HG03060 (cell line): ENCODE data around the gene MRPS12.
"Not testable (repeated sequence)": the region's sequence is repeated elsewhere in the genome, so short reads cannot be mapped to it uniquely, and the experiment has no call there.

Experiments used
- ATAC-seq: cut with Tn5 transposase; IDR thresholded peaks from one replicate; pipeline ENCODE4 v1.9.1; 2021; ENCODE audit warnings: low read depth, moderate number of reproducible peaks; ENCODE audit not compliant: unreplicated experiment

MRPS12 gene

DNA sequence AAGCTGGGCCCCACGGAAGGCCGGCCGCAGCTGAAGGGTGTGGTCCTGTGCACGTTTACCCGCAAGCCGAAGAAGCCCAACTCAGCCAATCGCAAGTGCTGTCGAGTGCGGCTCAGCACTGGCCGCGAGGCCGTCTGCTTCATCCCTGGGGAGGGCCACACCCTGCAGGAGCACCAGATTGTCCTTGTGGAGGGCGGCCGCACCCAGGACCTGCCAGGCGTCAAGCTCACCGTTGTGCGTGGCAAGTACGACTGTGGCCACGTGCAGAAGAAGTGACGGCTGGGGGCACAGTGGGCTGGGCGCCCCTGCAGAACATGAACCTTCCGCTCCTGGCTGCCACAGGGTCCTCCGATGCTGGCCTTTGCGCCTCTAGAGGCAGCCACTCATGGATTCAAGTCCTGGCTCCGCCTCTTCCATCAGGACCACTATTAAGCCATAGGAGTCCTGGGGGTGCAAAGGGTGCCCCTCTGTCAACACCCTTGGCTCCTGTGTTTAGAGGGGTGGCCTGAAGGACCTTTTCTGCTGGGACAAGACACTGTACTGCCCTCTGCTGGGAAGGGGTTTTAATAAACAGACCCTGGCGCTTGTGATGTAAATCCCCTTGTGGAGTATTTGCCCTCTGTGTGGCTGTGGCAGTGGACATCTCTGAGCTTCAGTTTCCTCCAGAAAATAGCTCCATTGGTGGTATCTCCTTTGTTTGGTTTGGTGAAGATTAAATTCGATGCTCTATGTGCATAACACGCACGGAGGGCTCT lies 1.9 kb downstream of the MRPS12 start:
- no peak for ATAC-seq

DNA sequence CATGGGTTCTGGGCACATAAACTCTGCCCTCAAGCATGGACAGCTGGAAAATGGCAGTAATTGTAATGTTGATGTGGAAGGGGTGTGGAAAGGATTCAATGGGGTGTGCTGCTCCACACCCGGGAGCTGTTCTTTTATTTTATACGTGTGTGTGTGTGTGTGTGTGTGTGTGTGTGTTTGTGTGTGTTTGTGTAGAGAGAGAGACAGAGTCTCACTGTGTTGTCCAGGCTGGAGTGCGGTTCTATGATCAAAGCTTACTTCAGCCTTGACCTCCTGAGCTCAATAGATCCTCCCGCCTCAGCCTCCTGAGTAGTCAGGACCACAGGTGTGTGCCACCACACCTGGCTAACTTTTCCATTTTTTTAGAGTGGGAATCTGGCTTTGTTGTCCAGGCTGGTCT lies 2.8 kb downstream of the MRPS12 start:
- no peak for ATAC-seq

DNA sequence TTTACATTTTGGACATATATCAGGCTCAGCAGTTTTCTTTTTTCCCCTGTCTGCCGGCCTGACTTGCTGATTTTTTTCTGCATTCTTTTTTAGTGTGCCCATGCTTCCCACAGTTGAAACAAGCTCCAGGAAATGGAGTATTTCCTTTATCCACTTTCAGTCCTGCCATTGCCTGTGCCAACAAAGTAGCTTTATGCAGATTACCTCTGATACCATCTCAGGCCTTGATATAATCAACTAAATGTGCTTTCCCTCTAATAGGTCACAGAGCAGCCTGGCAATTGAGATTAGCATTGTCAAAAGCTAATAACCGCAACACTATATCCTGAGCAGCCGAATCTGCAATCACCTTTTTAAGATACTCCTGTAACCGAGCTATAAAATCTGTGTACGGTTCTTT lies 9.2 kb downstream of the MRPS12 start:
- ATAC-seq, result no peak

DNA sequence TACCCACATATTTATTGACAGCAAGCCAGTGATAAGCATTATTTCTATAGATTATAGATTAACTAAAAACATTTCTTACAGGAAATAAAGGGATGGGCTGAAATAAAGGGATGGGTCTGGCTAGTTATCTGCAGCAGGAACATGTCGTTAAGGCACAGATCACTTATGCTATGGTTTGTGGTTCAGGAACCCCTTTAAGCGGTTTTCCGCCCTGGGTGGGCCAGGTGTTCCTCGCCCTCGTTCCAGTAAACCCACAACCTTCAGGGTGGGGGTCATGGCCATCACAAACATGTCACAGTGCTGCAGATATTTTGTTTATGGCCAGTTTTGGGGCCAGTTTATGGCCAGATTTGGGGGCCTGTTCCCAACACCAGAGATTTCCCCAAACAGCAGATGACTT lies 10.7 kb downstream of the MRPS12 start:
- ATAC-seq, result not testable (repeated sequence)

DNA sequence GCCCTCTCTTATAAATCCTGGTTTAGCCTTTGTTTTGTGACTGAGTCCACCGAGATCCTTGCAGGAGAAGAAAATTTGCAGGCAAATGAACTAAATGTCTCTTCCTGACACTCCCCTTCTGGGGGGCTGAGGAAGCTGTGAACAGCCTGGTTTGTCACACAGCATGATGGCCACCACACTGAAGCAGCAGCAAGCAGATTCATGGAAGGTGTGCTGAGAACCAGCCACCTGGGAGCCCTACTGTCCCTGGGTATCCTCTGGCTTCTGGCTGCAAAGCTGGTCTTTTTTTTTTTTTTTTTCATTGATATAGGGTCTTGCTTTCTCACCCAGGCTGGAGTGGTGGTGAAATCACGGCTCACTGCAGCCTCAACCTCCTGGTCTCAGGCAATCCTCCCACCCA lies 11.2 kb downstream of the MRPS12 start:
- ATAC-seq, result no peak

DNA sequence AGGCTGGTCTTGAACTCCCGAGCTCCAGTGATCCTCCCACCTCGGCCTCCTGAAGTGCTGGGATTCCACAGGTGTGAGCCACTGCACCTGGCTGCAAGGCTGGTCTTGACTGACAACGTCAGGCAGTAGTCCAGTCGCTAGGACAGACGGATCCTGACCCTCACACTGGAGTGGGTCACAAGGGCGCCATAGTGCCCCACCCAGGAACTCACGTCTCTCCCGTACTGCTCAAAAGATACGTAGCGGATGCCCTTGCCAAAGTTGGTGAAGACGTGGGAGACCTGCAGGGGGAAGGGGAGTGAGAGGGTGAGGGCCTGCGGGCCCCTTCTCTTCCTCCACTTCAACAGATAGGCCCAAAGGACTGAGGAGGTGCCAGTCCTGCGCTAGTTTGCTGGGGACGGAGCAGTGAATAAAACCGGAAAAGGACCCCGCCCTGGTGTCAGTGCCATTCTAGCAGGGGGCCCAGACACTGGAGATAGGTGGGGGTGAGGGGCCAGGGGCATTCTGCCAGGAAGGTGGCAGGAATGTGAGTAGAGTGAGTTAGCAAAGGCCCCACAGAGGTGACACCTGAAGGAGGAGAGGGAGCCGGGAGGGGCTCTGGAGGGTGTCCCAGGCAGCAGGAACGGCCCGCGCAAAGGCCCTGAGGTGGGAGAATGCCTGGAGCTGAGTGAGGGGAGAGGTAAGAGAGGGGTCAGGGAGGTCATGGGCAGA lies 11.9 kb downstream of the MRPS12 start:
- ATAC-seq, result no peak

DNA sequence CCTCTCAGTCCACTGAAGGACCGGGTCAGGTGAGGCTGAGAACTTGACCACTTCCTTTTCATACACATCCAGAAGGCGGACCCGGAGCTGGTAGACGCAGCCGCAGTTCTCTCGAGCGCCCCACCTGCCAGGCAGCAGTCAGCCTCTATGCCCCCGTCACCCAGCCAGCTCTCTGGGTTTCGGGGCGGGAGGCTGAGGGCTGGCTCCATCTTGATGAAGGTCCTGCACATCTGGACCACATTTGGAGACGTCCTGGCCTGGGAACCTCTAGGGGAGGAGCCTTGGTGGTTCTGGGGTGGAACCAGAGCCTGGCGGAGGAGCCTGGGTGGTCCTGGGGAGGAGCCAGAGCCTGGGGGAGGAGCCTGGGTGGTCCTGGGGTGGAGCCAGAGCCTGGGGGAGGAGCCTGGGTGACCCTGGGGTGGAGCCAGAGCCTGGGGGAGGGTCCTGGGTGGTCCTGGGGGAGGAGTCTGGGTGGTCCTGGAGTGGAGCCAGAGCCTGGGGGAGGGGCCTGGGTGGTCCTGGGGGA lies 14.3 kb downstream of the MRPS12 start:
- ATAC-seq, result no peak

DNA sequence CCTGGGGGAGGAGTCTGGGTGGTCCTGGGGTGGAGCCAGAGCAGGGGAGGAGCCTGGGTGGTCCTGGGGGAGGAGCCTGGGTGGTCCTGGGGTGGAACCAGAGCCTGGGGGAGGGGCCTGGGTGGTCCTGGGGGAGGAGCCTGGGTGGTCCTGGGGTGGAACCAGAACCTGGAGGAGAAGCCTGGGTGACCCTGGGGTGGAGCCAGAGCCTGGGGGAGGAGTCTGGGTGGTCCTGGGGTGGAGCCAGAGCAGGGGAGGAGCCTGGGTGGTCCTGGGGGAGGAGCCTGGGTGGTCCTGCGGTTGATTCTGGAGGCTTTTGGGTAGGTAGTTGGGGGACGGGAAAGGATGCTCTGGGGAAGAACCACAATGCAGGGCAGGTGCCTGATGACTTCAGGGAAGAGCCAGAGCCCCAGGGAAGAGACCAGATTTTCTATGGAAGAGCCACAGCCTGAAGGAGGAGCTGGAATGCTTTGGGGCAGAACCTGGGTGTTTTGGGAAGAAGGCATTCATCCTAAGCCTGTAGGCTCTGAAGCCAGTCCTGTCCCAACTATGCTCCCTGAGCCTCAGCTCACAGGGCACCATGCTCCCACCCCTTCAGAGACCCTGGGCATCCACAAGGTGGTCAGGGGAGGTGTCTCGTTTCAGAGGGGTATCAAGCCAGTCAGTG lies 15.0 kb downstream of the MRPS12 start:
- no peak for ATAC-seq

DNA sequence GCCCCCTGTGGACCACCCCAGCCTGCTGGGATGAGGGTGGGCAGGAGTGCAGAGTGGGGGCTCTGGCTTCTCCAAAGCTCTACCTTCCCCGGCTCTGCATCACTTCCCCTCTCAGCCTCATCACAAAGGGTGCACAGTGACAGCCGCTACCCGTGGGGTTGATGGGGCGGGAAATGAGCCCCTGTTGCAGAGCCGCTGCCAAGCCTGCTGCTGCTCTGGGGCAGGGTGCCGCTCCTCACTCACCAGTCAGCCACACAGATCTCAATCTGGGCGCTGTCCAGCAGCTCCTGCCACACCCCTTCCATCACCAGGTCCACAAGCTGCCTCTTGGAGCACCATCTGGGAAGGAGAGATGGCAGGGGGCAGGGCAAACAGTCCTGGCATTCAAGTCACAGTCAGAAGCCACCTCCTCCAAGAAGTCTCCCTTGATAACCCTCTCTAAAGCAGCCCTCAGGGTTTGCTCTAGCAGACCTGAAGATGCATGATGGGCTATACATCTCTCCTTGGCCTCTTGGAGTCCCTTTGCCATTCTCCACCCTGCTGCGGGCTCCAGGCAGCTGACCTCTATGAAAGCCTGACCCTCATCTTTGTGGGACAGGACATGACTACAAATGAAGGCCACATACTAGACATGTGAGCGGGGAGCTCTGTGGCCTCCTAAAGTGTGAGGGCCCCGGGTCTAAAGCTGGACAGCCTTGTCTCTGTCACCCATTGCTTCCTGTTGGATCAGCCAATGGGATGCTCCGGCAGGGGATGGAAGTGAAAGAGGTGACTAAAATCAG lies 15.7 kb downstream of the MRPS12 start:
- ATAC-seq, result no peak

DNA sequence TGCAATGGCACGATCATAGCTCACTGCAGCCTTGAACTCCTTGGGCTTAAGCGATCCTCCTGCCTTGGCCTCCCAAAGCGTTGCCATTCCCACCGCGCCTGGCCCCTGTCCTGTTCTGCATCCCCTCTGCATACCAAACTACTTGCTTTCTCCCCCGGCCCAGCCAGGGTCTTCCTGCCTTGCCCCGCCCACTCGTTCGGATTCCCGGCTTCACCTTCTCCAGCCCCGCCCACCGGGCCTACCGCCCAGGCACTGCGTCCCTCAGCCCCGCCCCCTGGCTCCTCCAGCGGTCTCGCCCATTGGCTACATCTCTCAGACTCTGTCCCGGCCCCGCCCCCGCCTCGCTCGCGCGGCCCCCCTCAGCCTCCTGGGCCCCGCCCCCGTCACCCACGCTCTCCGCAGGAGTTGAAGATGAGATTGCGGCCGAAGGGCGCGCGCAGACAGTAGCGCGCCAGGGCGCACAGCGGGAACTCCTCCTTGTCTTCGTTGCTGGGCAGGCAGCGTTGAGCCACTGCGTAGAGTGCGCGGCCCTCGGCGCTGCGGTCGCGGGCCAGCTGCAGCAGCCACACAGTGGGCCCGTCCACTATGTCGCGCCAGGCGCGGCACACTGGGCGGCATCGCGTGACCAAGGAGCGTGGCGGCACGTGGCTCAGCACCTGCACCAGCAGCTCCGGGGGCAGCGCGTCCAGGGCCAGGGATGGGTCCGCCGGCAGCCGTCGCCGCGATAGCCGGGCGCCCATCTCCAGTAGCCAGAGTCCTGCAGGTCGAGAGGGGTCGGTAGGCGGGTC lies 19.0 kb downstream of the MRPS12 start:
- ATAC-seq, result no peak

DNA sequence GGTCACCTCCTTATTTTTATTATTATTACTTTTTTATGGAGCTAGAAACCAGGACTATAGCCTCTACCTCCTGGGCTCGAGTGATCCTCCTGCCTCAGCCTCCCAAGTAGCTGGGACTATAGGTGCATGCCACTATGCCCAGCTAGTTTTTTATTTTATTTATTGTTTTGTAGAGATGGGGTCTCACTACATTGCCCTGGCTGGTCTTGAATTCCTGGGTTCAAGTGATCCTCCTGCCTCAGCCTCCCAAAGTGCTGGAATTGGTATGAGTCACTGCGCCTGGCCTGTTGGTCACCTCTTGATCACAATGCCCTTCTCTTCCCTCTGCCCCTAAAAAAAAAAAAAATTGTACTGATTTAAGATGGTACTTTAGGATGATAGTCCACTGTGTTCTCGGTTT lies 20.4 kb downstream of the MRPS12 start:
- ATAC-seq, result no peak

DNA sequence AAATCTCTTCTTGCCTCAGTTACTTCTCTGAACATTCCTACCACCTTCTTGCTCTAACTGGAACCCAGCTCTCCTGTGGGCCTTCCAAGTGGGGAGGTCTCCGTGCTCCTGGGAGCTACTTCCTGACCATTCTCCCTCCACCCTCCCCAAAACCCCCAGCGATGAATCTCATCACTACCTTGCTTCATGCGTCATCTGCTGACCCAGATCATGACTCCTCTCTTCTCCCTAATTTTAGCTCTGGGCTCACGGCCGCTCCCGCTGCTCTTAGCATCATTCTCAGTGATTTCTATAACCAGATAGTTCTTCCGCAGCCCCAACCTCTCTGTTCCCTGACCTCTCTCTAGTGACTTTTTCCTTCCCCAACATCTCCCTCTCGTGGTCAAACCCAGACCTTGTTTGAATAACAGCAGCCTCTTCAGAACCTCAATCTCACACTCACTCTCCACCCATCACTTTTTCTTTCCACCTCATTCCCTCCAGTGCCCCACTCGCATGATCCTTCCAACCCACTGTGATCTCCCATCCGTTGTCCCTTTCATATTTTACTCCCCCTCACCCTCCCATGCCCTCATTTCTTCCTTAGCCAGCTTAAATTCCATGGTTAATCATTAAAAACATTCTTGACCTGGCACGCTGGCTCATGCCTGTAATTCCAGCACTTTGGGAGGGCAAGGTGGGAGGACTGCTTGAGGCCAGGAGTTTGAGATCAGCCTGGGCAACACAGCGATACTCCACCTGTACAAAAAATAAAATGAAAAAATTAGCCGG lies 21.8 kb downstream of the MRPS12 start:
- ATAC-seq, result no peak

DNA sequence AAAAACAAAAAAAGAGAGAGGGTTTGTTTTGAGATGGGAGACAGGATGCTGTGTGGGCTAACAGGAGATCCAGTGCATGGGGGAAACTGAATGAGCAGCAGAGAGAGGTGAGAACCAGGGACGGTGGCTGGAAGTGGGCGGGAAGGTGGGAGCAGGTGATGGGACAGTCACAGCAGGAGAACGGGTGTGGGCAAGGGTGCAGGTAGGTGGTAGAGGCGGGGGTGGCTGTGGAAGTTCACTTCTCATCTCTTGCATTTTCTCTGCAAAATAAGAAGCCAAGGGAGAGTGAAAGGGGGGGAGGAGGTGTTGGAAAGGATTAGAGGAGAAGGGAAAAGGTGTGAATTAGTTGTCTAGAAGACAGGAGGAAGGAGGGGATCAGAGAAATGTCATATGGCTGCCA lies 22.9 kb downstream of the MRPS12 start:
- no peak for ATAC-seq

DNA sequence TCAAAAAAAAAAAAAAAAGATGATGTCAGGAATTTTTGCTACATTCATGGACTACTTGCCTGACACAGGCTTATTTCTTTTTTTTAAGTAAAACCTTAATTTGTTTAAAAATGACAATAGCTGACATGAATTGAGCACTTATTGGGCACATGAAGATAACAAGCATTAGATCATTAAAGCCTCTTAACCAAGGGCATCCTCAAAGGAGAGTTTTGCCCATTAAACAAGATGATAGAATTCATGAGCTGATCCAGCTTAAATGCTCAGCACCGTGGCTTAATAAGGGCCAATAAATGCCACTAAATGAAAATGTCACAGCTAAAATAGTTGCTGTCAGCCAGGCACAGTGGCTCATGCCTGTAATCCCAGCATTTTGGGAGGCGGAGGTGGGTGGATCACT lies 25.5 kb downstream of the MRPS12 start:
- ATAC-seq, result no peak

DNA sequence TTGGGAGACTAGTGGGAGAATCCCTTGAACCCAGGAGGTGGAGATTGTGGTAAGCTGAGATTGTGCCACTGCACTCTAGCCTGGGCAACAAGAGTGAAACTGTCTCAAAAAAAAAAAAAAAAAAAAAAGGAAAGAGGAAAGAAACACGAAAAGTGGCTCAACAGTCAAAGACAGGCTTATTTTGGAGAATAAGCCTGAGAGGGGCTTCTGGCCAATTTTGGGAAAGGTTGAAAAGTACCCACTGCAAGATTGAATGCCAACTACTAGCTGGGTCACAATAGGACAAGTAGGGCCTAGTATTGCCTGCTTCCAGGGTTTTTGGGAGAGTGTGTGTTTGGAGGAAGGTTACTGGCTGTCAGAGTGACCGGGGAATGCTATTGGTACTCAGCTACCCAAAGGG lies 27.6 kb downstream of the MRPS12 start:
- ATAC-seq, result no peak

DNA sequence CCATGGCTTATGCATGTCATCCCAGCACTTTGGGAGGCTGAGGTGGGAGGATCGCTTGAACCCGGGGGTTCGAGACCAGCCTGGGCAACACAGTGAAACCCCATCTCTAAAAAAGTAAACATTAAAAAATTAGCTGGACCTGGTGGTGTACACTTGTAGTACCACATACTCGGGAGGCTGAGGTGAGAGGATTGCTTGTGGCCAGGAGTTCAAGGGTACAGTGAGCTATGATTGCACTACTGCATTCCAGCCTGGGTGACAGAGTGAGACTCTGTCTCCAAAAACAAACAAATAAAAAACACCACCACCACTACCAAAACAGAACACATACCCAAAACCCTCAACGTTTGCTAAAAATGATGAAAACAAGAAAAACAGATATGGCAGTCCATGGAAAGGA lies 28.9 kb downstream of the MRPS12 start:
- ATAC-seq, result no peak

DNA sequence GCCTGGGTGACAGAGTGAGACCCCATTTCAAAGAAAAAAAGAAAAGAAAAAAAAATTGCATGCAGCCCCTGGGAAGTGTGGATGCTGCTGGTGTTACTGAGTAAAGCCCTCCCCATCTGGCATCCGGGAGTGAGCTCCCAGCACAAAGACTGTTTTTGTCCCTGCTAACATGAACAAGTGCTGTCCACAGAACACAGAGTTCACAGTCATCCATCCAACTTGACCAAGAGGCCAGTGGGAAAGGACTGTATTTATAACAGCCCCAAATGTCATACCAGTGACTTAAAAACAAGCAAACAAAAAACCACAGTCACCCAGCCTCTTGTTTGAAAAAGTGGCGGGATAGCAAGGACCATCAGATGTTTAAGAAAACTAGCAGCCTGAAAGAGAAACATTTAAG lies 34.0 kb downstream of the MRPS12 start:
- no peak for ATAC-seq

DNA sequence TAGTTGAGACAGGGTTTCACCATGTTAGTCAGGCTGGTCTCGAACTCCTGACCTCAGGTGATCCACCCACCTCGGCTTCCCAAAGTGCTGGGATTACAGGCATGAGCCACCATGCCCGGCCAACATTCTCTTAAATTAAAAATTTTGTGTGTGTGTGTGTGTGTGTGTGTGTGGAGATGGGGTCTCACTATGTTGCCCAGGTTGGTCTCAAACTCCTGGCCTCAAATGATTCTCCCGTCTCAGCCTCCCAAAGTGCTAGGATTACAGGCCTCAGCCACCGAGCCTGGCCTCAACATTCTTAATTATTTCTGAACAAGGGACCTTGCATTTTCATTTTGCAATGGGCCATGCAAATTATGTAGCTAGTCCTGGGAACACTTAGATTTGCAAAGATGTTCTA lies 35.4 kb downstream of the MRPS12 start:
- ATAC-seq, result not testable (repeated sequence)
